GM12872 (cell line): ENCODE data around the gene SPRING1.

Experiments used
- TF ChIP-seq, protein P1 (sequence below): IDR thresholded peaks from 3 replicates; pipeline ENCODE4 v1.5.1; 2011; ENCODE audit warnings: low read depth, mild to moderate bottlenecking, low read length, moderate library complexity; ENCODE audit not compliant: insufficient read depth

SPRING1 gene

DNA sequence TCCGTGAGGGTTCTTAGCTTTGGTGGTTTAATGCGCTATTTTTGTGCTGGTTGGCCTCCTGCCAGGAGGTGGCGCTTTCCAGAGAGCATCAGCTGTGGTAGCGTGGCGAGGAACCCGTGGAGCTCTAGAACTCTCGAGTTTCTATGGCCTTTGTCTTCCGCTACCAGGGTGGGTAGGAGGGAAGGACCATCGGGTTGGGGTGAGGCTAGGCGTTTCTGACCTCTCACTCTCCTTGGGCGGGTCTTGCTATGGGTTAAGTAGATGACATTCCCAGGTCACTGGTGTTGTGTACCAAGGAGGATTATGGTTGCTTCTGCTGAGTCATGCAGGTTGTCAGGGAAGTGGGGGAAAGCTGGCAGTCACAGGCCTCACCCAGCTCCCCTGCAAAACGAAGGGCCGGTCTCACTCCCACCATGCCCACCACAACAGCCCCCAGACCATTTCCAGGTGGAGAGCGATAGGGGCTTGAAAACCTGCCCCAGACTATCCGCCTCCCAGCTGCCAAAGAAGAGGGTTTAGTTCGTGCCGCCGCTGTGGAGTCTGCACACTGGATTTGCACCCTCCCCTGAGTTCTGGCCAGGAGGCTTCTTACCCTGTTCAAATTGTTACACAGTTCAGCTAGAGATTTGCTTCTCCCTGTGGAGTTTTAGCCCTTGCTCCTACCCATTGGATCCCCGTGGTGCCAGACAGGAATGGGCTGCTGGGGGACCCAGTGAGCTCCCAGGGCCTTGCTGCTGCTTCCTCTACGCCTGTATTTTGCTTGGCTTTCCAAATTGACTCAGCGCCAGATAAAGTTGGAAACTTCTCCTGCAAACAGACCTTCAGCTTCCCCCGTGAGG is 22.1 kb upstream of the SPRING1 start:
- TF ChIP-seq, protein P1, sequence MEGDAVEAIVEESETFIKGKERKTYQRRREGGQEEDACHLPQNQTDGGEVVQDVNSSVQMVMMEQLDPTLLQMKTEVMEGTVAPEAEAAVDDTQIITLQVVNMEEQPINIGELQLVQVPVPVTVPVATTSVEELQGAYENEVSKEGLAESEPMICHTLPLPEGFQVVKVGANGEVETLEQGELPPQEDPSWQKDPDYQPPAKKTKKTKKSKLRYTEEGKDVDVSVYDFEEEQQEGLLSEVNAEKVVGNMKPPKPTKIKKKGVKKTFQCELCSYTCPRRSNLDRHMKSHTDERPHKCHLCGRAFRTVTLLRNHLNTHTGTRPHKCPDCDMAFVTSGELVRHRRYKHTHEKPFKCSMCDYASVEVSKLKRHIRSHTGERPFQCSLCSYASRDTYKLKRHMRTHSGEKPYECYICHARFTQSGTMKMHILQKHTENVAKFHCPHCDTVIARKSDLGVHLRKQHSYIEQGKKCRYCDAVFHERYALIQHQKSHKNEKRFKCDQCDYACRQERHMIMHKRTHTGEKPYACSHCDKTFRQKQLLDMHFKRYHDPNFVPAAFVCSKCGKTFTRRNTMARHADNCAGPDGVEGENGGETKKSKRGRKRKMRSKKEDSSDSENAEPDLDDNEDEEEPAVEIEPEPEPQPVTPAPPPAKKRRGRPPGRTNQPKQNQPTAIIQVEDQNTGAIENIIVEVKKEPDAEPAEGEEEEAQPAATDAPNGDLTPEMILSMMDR, result peak; percentile 56

DNA sequence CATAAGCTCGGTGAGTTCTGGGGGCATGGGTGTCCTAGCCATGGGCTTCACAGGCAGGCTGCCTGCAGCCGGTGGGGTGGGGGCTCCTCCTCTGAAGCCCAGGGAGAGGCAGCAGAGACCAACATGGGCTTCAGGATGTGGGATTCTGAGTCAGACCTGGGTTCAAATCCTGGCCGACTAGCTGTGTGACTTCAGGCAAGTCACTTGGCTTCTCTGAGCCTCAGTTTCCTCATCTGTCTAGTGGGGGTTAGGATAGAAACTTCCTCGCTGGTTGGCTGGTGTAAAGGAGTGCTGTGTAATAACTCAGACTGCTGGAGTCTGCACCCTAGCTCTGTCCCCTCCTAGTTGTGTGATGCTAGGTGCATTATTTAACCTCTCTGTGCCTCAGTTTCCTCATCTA is 12.4 kb upstream of the SPRING1 start:
- TF ChIP-seq, protein P1, result no peak

DNA sequence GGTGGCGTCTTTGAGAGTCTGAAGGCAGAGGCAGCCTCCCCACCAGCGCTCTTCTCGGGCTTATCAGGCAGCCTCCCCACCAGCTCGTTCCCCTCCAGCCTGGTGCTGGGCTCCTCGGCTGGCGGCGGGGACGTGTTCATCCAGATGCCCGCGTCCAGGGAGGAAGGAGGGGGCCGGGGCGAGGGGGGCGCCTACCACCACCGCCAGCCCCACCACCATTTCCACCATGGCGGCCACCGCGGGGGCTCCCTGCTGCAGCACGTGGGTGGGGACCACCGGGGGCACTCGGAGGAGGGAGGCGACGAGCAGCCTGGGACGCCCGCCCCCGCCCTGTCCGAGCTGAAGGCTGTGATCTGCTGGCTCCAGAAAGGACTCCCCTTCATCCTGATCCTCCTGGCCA is 12.0 kb upstream of the SPRING1 start:
- TF ChIP-seq, protein P1, result no peak

DNA sequence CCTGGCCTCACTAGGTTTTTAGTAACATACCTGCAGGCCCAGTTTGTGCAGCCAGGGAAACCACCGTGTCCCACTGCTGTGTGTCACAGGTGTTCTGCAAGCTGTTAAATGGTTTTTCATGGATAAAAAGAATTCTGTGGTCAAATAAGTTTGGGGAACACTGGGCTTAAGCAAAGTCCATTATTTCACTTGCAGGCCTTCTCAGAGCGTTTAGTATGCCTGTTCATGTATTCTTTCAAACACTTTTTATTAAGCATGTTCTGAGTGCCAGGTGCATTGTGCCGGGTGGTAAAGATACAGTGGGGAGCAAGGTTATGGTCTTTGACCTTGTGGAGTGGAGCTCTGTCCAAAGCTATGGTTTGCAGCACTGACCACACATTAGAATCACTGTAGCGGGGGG is 7.7 kb upstream of the SPRING1 start:
- TF ChIP-seq, protein P1, result no peak

DNA sequence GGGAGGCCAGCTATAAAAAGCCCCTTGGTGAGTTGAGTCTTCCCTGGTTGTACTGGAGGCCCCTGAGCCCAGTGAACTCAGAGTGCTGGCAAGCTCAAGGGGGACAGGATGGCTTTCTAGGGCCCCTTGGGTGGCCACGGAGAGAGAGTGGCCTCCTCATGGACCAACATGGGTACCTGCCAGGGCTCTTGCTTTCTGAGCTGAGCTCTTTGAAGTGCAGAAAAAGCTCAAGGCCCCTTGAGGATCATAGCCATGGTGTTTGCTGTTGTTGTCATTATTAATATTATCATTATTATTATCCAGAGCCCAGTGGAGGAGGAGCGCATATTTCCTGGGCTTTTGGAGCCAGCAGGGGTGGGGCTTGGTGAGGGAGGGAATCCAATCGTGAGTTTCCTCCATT is 6.9 kb upstream of the SPRING1 start:
- TF ChIP-seq, protein P1, result no peak

DNA sequence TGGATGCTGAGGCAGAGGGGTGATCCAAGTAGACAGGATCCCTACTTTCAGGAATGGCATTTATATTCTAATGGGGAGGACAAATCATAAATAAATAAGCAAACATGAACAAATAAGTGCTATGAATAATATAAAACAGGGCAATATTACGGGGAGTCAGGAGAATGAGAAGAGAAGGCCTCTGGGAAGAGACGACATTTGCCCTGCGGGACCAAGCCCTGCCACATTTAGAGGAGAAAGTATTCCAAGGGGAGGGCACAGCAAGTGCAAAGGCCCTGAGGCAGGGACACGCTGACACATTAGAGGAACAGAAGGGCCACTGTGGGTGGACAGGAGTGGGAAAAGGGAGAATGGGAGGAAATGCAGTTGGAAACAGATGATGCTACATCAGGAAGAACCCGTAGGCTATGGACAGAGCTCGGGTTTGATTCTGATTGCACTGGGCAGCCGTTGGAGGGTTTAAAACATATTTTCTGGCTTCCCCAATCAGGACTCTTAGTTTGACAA is 1.6 kb upstream of the SPRING1 start:
- TF ChIP-seq, protein P1, result no peak

DNA sequence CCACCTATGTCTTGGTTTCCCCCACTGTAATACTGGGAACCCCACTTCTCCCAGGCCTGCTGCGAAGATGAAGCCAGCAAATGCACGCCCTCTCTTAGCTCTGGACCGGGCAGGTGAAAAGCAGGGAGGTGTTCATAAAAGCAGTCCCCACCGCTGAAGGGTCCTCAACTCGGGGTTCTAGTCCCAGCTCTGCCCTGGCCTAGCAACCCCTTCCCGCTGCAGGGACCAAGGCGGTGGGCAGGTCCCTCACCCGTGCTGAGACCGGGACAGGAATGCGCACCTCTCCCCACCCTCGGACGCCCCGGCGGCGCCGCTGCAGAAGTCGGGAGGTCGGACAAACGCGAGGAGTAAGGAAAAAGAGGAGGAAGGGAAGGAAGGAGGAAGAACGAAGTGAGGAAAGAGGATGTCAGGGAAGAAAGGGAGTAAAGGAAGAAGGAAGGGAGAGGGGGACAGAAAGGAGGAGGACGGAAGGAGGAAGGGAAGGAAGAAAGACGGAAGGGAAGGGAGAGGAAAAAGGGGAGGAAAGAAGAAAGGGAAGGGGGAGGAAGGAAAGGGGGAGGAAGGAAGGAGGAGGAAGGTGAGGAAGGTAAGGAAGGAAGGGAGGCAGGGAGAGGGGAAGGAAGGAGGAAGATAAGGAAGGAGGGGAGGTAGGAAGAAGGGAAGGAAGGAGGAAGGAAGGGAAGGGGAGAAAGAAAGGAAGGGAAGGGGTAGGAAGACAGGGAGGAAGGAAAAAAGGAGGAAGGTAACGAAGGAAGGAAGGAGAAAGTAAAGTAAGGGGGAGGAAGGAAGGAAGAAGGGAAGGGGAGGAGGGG is 701 bp downstream of the SPRING1 start:
- TF ChIP-seq, protein P1, result no peak
